ENCODE data around the gene DGKI.

DGKI gene

DNA sequence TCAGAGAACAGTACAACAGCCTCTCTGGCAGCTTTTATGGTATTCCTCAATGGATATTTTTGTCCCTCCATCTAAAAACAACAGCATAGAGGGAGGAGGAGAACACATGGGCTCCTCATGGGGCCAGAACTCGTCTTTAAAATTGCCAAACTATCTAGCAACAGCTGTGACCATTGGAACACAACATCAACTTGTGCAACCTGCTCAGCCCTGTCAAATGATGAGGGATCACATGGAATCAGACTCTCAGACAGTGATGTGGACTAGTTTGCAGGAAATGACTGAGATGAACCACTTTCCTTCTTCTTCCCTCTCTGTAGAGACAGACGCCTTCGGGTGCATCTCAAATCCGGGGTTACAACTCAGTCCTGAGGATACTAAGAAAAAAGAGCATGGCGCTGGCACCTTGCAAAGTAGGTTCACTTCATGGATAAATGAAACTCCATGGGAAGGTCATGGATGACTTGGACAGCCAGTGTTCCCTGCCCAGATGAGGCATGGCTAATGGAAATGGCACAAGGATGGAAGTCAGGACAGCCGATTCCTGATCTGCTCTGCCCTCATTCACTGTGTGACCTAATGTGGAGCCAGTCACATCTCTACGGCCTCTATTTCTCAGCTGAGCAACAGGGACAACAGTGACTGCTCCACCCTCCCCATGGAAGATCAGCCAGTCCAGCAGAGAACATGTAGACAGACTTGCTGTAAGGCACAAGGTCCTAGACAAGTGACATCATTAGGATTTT, 24.6 kb upstream of the DGKI start:
- no peak for DNase-seq

GRCh38 chr7:137870684-137871083, 23.9 kb upstream of the DGKI start:
- DNase-seq: no peak

- DNase-seq: no peak
Observed at GRCh38 chr7:137870078-137870477, 23.3 kb upstream of the DGKI start.

GRCh38 chr7:137869260-137869659, 22.5 kb upstream of the DGKI start:
- DNase-seq: no peak

- no peak for DNase-seq
Observed at GRCh38 chr7:137867289-137867688, 20.5 kb upstream of the DGKI start.

DNA sequence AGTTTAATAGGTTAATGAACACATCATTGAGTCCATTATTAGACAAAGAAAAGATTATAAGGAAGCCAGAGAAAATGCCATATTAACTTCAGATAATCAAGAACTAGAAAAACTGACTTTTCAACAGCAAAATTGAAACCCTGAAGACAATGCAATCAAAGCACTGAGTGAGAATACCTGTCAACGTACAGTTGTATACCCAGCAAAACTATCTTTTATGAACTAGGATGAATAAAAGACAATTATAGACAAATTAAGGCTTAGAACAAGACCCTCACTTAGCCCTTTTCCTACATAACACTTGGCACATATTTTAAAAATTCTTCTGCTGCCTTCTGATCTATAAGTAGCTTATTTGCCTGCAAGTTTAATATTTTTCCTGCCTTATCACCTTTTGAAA, 19.0 kb upstream of the DGKI start:
- DNase-seq: no peak

GRCh38 chr7:137862964-137863363, 16.2 kb upstream of the DGKI start:
- DNase-seq: no peak

DNA sequence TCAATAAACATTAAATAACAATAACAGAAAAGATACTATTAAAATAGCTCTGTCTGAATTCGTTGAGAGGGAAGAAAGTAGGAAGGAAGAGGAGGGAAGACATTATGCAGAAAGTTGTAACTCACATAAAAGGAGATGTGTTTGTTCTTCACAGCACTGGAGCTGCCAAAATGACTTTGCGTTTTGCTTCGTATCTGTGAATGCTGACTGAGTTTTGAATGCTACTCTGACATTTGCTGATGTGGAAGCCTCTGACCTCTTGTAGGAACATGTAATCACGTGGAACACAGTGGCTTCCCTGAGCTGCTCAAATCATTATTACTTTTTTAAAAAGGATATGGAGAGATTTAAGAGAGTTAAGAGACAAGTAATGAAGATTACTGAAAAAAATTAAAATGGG, 15.6 kb upstream of the DGKI start:
- no peak for DNase-seq

DNA sequence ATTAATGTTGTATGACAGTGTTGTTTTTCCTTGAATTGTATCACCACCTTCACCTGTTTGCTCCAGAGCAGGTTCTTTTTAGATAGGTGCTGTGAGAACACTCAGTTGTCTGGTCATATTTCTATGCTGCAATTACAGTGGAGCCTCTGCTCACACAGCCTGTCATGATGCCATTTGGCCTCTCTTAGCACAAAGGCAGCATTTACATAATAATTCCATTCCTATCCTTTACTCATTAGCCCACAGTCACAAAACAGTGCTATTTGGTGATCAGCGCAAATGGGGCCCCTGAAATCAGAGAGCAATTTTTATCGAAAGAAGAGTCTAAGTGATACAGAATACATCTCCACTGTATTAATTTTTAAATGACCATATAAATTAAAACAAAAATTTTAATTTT, 13.8 kb upstream of the DGKI start:
- DNase-seq: no peak

DNA sequence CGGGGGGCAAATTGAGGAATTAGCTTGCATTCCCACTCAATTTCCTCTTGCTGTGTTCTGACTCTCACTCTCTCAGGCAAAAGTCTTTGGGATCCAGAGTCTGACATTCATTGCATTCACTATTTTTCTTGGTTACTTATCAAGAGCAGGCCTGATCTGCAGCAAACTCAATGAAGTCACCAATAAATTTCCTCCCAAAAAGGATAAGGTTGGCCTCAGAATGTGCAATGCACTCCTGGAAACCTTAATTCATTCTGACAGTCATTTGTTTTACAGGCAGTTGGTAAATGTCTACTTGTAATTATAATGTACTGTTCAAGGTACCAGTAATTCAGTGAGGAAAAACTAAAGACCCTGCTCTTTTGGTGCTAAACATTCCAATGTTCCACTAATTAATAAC, 6.3 kb upstream of the DGKI start:
- no peak for DNase-seq

DNA sequence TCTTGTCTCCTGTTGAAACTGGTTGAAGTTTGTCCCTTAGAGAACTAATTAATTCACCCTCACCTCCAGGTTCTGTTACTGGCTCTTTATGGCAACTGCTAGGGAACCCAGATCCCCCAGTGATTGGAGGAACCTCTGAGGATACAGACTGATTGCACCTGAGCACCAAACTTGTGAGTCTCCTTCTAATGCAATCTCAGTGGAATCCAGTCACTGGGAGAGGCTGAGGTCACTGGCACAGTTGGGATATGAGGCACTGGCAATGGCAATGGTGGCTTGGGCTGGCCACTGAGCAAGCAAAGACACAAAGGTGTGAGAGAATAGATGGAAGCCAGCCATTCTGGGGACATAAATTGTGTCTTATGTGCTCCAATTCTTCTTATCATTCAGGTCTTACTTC, 5.3 kb upstream of the DGKI start:
- DNase-seq: no peak

DNA sequence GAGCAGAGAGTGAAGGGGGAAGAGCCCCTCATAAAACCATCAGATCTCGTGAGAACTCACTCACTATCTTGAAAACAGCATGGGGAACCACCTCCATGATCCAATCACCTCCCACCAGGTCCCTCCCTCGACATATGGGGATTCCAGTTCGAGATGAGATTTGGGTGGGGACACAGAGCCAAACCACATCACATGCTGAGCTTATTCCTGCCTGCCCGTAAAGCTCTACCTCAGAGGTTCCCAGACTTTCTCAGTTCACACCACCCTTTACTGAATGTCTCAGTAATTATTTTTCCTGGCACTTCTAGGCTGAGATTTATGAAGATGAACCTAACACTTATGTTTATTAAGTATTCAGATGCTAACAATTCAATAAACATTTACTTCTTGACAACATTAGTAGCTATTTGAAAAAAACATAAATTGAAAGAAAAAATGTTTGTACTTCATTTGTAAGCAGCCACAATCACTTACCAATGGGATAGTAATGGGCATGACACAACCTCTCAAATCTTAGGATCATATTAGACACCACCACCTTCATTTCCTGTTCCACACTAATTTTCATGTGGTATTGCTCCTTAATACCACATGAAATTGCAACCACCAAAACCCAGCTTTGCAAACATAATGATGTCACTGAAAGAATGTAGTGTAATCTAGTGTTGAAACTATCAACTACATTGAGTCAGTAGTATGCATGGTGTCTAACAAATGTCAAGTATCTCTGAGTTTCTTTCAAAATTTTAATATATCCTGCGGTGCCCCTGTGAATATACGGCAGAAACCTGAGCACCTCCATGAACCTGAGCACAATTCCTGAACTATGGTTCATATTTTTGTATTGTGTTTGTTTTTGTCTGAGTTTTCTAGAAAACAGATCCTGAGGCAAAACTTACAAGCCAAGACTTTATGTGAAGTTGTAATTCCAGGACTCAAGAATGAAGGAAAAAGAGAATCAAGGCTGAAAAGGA, 4.5 kb upstream of the DGKI start:
- DNase-seq: no peak

DNA sequence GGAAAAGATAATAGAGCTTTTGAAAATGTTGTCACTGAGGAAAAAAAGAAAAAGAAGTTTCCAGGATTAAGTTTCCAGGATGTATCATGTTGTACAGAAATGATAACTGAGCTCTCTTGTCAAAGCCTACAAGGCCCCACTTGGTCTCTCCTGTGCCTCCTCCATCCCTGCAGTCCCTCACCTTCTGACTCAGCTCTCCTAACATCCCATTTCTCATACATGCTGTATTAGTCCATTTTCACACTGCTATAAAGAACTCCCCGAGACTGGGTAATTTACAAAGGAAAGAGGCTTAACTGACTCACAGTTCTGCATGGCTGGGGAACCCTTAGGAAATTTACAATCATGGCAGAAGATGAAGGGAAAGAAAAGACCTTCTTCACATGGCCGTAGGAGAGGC, 3.8 kb upstream of the DGKI start:
- no peak for DNase-seq

DNA sequence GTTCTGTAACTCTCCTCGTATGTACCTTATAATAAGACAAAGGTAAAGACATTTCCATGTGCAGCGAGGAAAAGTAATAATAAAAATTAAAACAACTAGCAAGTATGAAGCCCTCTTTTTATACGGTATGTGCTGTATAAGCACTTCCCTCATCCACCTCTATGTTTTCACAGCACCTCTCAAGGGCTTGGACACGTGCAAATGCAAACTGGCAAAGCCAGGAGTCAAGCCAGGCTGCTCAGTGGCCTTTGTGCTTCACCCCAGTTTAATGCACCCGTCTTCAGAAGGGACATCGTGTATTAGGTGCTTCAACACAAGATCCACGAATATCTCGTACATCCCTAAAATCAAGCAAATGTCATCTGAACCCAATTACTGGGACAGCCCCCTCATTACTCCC, 1.3 kb upstream of the DGKI start:
- no peak for DNase-seq

GRCh38 chr7:137847568-137848050, 835 bp upstream of the DGKI start:
- DNase-seq: no peak

DNA sequence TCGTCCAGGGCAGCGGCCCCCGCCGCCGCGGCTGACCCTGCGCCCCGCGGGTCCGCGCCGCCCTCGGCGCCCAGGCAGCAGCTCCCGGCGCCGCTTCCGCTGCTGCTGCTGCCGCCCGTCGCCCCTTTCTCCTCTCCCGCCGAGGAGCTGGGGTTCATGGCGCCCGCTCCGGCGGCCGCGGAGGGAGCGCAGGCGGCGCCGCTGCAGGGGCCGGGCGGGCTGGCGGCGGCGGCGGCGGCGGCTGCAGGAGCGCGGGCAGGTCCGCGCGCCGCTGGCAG, 286 bp downstream of the DGKI start:
- no peak for DNase-seq

- no peak for DNase-seq
Observed at GRCh38 chr7:137844677-137845425, 1.9 kb downstream of the DGKI start.

DNA sequence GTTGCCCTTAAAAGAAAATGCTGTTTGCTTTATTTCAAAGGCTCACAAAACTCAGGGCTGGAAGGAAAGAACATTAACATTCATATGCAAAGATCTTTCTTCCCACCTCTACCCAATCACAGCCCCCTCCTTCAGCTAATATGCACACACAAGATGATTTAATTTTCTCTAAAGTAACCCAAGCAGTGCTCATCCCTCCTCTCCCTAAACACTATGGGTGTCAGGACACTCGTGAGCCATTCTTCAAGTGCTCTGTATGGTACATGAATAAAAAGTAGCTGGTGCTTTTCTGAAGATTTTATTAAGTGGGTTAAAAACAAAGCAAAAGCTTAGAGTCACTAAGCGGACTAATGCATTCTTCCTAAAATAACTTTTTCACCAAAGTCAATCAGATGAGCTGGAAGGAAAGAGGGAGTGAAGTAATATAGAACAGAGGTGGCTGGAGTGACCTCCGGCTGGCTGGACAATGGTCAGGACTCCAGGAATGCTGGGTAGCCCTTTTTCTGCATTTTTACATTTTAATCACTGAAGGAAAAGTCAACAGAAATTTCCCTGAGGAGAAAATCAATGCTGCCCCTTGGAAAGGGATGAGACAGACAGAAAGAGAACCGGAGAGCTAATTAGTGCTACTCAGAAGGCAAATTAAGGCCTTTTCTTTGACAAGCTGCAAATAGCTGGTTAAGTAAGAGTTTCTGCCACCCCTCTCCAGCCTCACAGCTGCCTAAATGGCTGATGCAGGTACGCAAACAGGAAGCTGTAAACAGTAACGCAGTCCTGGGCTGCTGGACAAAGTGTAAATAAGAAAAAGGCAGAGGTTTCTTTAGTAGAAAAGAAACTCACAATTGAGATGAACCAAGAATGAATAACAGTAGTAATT, 6.6 kb downstream of the DGKI start:
- DNase-seq: no peak

DNA sequence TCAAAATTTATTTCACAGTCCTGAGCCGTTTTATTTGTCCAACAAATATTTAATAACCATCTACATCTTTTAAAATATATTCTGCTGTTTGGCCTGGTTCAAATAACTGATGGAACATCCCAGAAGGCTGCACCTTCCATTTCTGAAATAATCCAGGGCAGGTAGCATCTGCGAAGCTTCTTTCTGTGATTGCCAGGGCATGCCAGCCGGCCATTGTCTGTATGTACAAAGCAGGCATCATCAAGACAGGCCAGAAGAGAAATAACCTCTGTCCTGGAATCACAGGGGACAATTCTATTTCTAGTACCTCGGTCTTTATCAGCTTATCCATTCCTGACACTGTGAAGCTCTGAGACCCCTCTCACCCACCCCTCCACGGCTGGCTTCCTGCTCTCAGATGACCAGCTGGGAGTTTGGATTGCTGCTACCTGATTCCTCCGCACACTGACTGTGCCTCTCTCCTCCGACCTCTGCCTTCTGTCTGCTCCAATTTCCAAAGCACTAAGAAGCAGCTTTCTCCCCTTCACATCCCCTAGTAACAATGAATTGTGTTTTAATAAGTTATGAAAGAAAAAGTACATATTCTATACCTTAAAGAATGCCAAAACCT, 8.0 kb downstream of the DGKI start:
- DNase-seq: no peak

DNA sequence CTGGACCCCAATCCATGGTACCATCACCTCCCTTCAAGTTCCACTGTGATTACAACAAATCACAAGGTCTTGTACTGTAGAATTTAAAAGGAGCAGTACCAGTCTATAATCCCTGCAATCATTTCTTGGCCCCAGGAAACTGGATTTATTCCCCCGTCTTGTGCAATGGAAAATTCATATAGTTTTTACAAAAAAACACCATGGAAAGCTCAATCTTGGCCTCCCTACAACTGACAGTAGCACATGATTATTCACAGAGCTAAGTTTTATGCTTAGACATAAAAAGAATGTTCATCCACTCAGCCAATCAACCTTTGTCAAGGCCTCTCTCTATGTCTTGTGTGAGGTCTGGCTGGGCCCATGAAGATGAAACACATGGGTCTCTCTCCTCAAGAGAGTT, 10.2 kb downstream of the DGKI start:
- no peak for DNase-seq

GRCh38 chr7:137836113-137836509, 10.7 kb downstream of the DGKI start:
- no peak for DNase-seq

DNA sequence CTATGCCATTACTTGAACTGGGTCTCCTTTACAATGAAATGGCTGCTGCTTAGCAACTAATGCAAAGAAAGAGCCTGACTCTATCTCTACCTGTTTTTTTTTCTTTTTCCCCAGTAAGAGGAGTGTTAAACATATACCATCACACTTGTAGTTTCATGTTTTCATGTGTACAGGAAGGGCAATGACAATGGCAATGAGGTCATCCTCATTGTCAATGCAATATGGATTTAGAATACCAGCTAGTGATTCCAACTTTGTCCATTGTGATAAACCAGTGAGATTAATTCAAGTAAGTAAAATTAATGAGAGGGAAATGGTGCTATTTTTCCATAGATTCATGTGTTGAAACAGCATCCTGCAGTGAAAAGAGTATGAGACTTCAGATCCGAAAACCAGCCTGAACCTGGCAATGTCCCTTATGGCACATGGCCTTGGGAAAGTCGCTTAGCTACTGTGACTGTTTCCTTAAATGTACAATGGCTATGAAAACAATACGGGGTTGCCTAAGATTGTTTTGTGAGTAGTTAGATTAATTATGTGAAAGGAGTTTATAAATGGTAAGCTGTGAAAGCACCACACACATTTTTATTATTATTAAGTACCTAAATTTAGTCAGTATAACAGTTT, 11.2 kb downstream of the DGKI start:
- no peak for DNase-seq

All from hematopoietic multipotent progenitor cell treated with erythropoietin and hydrocortisone succinate and interleukin-3 and kit ligand, for 8 days (in vitro differentiated cells).